Measurements from ENCODE around the gene OR1M1.
"Not testable (repeated sequence)": the region's sequence is repeated elsewhere in the genome, so short reads cannot be mapped to it uniquely, and the experiment has no call there.

Gene OR1M1

GRCh38 chr19:9086761-9087160 is at the start of gene OR1M1:
OR1M1 (plus strand) TSS chr19:9087061; CDS start chr19:9093245, 6,184 bp downstream.
- FAIRE-seq: no peak

- FAIRE-seq: no peak
Measured at GRCh38 chr19:9037400-9038062, 49.3 kb upstream of the OR1M1 start.

GRCh38 chr19:9039728-9040127 is 47.1 kb upstream of the OR1M1 start:
- FAIRE-seq: no peak

- FAIRE-seq: no peak
Measured at GRCh38 chr19:9040131-9040530, 46.7 kb upstream of the OR1M1 start.

GRCh38 chr19:9041023-9041422 is 45.8 kb upstream of the OR1M1 start:
- FAIRE-seq: no peak

GRCh38 chr19:9043524-9043923 is 43.3 kb upstream of the OR1M1 start:
- FAIRE-seq: no peak

GRCh38 chr19:9044449-9044848 is 42.4 kb upstream of the OR1M1 start:
- FAIRE-seq: no peak

- no peak for FAIRE-seq
Measured at GRCh38 chr19:9046694-9047093, 40.2 kb upstream of the OR1M1 start.

- no peak for FAIRE-seq
Measured at GRCh38 chr19:9052894-9053293, 34.0 kb upstream of the OR1M1 start.

GRCh38 chr19:9053674-9054073 is 33.2 kb upstream of the OR1M1 start:
- not testable (repeated sequence) for FAIRE-seq

- no peak for FAIRE-seq
Measured at GRCh38 chr19:9054207-9054606, 32.7 kb upstream of the OR1M1 start.

GRCh38 chr19:9054765-9055164 is 32.1 kb upstream of the OR1M1 start:
- no peak for FAIRE-seq

- not testable (repeated sequence) for FAIRE-seq
Measured at GRCh38 chr19:9056131-9056530, 30.7 kb upstream of the OR1M1 start.

- no peak for FAIRE-seq
Measured at GRCh38 chr19:9057505-9058258, 29.2 kb upstream of the OR1M1 start.

GRCh38 chr19:9058905-9059667 is 27.8 kb upstream of the OR1M1 start:
- no peak for FAIRE-seq

- no peak for FAIRE-seq
Measured at GRCh38 chr19:9060564-9061340, 26.1 kb upstream of the OR1M1 start.

GRCh38 chr19:9061879-9062278 is 25.0 kb upstream of the OR1M1 start:
- no peak for FAIRE-seq

- FAIRE-seq: no peak
Measured at GRCh38 chr19:9065457-9066014, 21.3 kb upstream of the OR1M1 start.

- FAIRE-seq: no peak
Measured at GRCh38 chr19:9070066-9070465, 16.8 kb upstream of the OR1M1 start.

GRCh38 chr19:9071720-9072119 is 15.1 kb upstream of the OR1M1 start:
- FAIRE-seq: not testable (repeated sequence)

GRCh38 chr19:9073806-9074205 is 13.1 kb upstream of the OR1M1 start:
- FAIRE-seq: no peak

Data from TTC549 (cell line).